Fibroblast of upper back skin (primary cell): Measurements from ENCODE around the gene ARL8B.

Source experiments
- DNase-seq: peaks from one replicate; pipeline ENCODE4 v3.0.0-alpha.2; 2013

ARL8B gene

DNA sequence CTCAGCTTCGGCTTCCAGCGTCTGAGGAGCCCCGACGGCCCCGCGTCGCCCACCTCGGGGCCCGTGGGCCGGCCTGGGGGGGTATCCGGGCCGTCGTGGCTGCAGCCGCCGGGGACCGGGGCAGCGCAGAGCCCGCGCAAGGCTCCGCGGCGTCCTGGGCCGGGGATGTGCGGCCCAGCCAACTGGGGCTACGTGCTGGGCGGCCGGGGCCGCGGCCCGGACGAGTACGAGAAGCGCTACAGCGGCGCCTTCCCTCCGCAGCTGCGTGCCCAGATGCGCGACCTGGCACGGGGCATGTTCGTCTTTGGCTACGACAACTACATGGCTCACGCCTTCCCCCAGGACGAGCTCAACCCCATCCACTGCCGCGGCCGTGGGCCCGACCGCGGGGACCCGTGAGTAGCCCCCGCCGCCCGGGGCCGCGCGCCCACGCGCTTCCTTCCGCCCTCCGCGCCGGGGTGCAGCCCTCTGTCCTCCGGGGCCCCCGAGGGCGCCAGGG, 65.9 kb downstream of the ARL8B start:
- DNase-seq = no peak

- peak; percentile 20 for DNase-seq
Observed at GRCh38 chr3:5188419-5189221, 66.5 kb downstream of the ARL8B start.

GRCh38 chr3:5190147-5190791, 68.2 kb downstream of the ARL8B start:
- DNase-seq = no peak

- no peak for DNase-seq
Observed at GRCh38 chr3:5191555-5192304, 69.6 kb downstream of the ARL8B start.

GRCh38 chr3:5192571-5193365, 70.7 kb downstream of the ARL8B start:
- no peak for DNase-seq

GRCh38 chr3:5194341-5194740, 72.2 kb downstream of the ARL8B start:
- DNase-seq = no peak

- DNase-seq = peak; percentile 74
Observed at GRCh38 chr3:5194801-5195509, 72.9 kb downstream of the ARL8B start.

DNA sequence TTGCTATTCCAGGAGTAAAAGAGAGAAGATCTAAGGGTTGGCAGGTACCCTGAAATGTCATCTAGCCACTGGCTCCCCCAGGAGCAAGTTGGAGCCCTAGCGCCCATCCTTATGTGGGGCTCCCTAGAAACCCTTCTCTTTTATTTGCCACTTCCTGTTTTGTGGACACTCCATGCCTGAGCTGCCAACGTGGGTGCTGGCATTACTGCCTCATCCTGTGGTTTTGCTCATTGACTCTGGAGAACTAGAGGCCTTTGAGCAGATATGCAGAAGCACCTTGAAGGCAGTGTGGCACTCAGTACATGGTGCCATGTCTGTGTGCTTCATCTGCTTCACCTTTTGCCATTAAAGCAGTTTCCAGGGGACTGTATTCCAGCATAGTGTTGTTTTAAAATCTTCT, 73.5 kb downstream of the ARL8B start:
- no peak for DNase-seq

DNA sequence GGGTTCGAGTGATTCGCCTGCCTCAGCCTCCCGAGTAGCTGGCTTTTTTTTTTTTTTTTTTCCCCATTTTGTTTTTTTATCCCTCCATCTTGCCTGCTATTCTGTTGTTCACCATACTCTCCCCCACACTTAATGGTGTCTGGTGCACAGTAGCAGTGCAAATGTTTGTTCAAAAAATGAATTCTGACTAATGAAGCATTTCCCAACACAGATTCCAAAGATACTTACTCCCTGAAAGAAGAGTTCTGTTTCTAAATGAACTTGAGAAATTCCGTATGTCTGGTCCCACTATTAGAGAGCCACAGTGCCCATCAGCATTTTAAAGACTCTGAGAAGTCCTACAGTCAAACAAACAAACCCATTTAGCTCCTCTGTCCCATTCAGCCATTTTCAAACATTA, 74.9 kb downstream of the ARL8B start:
- DNase-seq = peak; percentile 69

GRCh38 chr3:5197470-5198312, 75.6 kb downstream of the ARL8B start:
- DNase-seq = peak; percentile 81

DNA sequence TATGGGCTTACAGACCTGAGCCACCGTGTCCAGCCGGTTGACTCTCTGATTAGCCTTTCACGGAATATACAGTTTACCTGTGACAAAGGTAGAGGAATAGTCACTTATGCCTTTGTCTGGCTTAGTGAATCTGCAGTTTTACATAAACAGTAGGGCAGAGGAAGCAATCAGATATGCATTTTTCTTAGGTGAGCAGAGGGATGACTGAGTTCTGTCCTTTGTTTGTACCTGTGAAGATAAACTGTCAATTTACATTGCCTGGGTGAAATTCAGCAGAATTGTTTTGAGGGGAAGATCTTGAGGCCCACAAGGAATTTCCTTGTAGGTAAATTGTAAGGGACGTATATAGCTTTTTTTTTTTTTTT, 76.2 kb downstream of the ARL8B start:
- no peak for DNase-seq

DNA sequence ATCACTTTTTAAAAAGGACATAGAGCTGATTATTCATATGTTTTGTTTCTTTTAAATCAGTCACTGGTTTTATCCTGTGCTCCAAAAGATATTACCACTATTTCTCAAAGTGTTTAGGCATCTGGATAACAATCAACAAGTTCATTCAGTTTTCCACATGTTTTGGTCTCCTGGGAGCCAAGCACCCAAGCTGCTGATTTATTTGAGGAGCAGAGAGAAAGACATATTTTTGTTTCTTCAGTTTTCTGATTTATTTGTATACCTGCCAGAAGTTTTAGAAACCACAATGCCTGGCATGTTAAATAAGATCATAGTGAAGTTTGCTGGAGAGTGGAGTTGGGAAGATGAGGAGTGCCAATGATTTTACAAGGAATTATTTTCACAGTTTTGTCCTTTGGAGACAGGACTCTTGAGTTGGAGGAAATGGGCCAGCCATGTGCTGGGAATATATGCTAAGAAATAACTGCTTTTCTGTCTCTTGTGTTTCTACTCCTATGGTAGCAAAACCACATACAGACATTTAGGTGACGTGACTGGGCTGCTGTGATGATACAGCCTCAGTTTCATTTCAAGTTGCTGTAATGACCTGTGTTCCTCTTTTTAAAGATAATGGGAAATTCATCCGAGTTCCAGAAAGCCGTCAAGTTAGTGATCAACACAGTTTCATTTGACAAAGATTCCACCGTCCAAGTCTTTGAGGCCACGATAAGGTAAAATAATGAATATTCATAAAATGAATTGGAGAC, 77.1 kb downstream of the ARL8B start:
- peak; percentile 26 for DNase-seq

DNA sequence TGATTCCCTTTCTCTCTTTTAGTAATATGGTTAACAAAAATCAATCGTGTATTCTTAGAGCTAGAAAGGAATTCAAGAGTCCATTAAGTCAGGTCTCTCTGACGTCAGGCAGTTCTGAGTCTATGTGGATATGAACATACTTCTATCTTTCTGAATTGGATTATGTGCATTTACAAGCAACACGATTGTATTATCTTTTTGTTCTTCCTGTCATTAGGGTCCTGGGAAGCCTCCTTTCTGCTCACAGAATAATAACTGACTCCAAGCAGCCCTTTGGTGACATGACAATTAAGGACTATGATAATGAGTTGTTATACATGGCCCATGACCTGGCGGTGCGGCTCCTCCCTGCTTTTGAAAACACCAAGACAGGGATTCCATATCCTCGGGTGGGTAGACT, 79.4 kb downstream of the ARL8B start:
- no peak for DNase-seq

DNA sequence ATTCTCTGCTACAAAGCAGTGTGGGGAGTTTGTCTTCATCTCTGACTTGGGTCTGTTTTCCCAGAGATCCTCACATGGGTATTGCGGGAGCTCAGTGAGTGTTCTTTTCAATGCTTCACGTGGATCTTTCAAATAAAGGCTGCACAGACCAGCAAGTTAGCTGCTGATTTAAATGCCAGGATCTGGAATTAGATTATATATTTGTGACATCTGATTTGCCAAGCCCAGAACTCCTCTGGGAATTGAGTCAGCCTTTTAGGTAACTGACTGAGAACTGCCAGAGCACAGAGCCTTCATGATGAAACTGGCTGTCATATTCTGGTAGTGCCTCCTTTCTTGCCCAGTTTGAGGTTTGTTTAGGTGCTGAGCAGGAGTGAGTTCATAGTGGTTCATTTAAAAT, 80.1 kb downstream of the ARL8B start:
- DNase-seq = peak; percentile 87

- DNase-seq = peak; percentile 65
Observed at GRCh38 chr3:5205165-5205941, 83.3 kb downstream of the ARL8B start.

DNA sequence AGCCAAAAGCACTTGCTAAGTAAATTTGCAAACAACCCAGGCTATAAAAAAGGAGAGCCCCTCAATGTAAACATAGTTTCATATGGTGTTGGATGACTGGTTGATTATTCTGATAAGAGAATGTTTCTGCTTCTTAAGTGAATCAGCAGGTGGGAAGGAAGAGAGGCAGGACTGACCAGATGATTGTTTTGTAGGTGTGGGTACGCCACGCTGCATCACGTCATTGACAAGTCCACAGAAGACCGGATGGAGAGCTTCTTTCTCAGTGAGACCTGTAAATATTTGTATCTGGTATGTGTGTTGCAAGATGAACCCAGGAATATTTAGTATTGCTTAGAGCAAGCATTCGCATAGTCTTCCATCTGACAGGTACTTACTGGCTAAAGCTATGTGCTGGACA, 88.8 kb downstream of the ARL8B start:
- no peak for DNase-seq

GRCh38 chr3:5212628-5213573, 90.8 kb downstream of the ARL8B start:
- DNase-seq = no peak

DNA sequence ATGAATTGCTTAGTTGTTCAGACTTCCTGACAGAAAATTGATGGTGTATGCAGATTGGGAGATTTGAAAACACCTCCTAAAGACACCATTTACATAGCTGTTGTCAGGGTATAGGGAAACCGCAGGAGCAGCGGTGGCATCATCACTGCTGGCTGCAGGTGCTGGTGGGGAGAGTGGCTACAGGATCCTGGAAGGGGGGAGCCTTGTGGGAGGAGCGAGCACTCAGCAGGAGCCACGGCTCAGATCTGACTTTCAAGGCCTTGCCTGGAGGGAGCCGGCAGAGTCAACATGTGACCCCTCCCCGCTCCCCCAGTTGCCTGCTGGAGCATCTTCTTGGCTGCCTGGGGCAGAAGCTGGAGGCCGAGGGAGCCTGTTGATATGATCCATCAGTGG, 91.5 kb downstream of the ARL8B start:
- no peak for DNase-seq
